ENCODE results near the gene RAB11FIP5.
"Not testable (repeated sequence)": the region's sequence is repeated elsewhere in the genome, so short reads cannot be mapped to it uniquely, and the experiment has no call there.

Gene RAB11FIP5

GRCh38 chr2:73106791-73107190 lies 6.0 kb downstream of the RAB11FIP5 start:
- no peaks in the 10 kb centered on the region for H3K36me3 ChIP-seq (ENCODE audit: control insufficient read depth, insufficient read depth, low read length)
- no peaks in the 10 kb centered on the region for H3K9me3 ChIP-seq (ENCODE audit: control insufficient read depth, insufficient read depth, low read length)
- peaks cover 4% of the 10 kb centered on the region for H3K27me3 ChIP-seq (ENCODE audit: control insufficient read depth, insufficient read depth, low read length)
- no peak overlapping the region for H3K9ac ChIP-seq (ENCODE audit: low read depth, low read length)
- H3K4me1 ChIP-seq (ENCODE audit: control insufficient read depth, insufficient read depth, low read length), result peaks cover 11% of the 10 kb centered on the region
- H3K4me3 ChIP-seq (ENCODE audit: low read depth, low read length), result no peak overlapping the region

- H3K27me3 ChIP-seq (ENCODE audit: control insufficient read depth, insufficient read depth, low read length), result no peaks in the 10 kb centered on the region
- H3K9ac ChIP-seq (ENCODE audit: low read depth, low read length), result no peak overlapping the region
- no peaks in the 10 kb centered on the region for H3K9me3 ChIP-seq (ENCODE audit: control insufficient read depth, insufficient read depth, low read length)
- no peak overlapping the region for H3K4me3 ChIP-seq (ENCODE audit: low read depth, low read length)
- peaks cover 4% of the 10 kb centered on the region for H3K4me1 ChIP-seq (ENCODE audit: control insufficient read depth, insufficient read depth, low read length)
- no peaks in the 10 kb centered on the region for H3K36me3 ChIP-seq (ENCODE audit: control insufficient read depth, insufficient read depth, low read length)
Observed at GRCh38 chr2:73105511-73105971, 7.2 kb downstream of the RAB11FIP5 start.

GRCh38 chr2:73104933-73105332 lies 7.8 kb downstream of the RAB11FIP5 start:
- Histone ChIP-seq H3K4me1 (ENCODE audit: control insufficient read depth, insufficient read depth, low read length) (peaks cover 4% of the 10 kb centered on the region), H3K4me3 (ENCODE audit: low read depth, low read length) (no peak overlapping the region), H3K9me3 (ENCODE audit: control insufficient read depth, insufficient read depth, low read length) (no peaks in the 10 kb centered on the region), H3K27me3 (ENCODE audit: control insufficient read depth, insufficient read depth, low read length) (no peaks in the 10 kb centered on the region), H3K9ac (ENCODE audit: low read depth, low read length) (no peak overlapping the region), H3K36me3 (ENCODE audit: control insufficient read depth, insufficient read depth, low read length) (no peaks in the 10 kb centered on the region)

- Histone ChIP-seq H3K9me3 (ENCODE audit: control insufficient read depth, insufficient read depth, low read length) (no peaks in the 10 kb centered on the region), H3K4me1 (ENCODE audit: control insufficient read depth, insufficient read depth, low read length) (peaks cover 4% of the 10 kb centered on the region), H3K9ac (ENCODE audit: low read depth, low read length) (peak overlapping the region; percentile 12), H3K4me3 (ENCODE audit: low read depth, low read length) (no peak overlapping the region), H3K36me3 (ENCODE audit: control insufficient read depth, insufficient read depth, low read length) (no peaks in the 10 kb centered on the region), H3K27me3 (ENCODE audit: control insufficient read depth, insufficient read depth, low read length) (no peaks in the 10 kb centered on the region)
Observed at GRCh38 chr2:73103018-73103542, 9.7 kb downstream of the RAB11FIP5 start.

GRCh38 chr2:73101626-73102256 lies 11.0 kb downstream of the RAB11FIP5 start:
- Histone ChIP-seq H3K9ac (ENCODE audit: low read depth, low read length) (no peak overlapping the region), H3K9me3 (ENCODE audit: control insufficient read depth, insufficient read depth, low read length) (no peaks in the 10 kb centered on the region), H3K36me3 (ENCODE audit: control insufficient read depth, insufficient read depth, low read length) (no peaks in the 10 kb centered on the region), H3K27me3 (ENCODE audit: control insufficient read depth, insufficient read depth, low read length) (no peaks in the 10 kb centered on the region), H3K4me1 (ENCODE audit: control insufficient read depth, insufficient read depth, low read length) (peaks cover 4% of the 10 kb centered on the region), H3K4me3 (ENCODE audit: low read depth, low read length) (no peak overlapping the region)

- no peak overlapping the region for H3K4me3 ChIP-seq (ENCODE audit: low read depth, low read length)
- H3K9me3 ChIP-seq (ENCODE audit: control insufficient read depth, insufficient read depth, low read length), result no peaks in the 10 kb centered on the region
- H3K9ac ChIP-seq (ENCODE audit: low read depth, low read length), result no peak overlapping the region
Observed at GRCh38 chr2:73100956-73101355, 11.8 kb downstream of the RAB11FIP5 start.

GRCh38 chr2:73099486-73099885 lies 13.3 kb downstream of the RAB11FIP5 start:
- no peak overlapping the region for H3K9ac ChIP-seq (ENCODE audit: low read depth, low read length)
- no peaks in the 10 kb centered on the region for H3K27me3 ChIP-seq (ENCODE audit: control insufficient read depth, insufficient read depth, low read length)
- H3K4me1 ChIP-seq (ENCODE audit: control insufficient read depth, insufficient read depth, low read length), result peaks cover 4% of the 10 kb centered on the region
- no peaks in the 10 kb centered on the region for H3K9me3 ChIP-seq (ENCODE audit: control insufficient read depth, insufficient read depth, low read length)
- H3K36me3 ChIP-seq (ENCODE audit: control insufficient read depth, insufficient read depth, low read length), result no peaks in the 10 kb centered on the region
- H3K4me3 ChIP-seq (ENCODE audit: low read depth, low read length), result no peak overlapping the region

More at GRCh38 chr2:73100956-73101355, 11.8 kb downstream of the RAB11FIP5 start:
- no peaks in the 10 kb centered on the region for H3K36me3 ChIP-seq (ENCODE audit: control insufficient read depth, insufficient read depth, low read length)
- peaks cover 4% of the 10 kb centered on the region for H3K4me1 ChIP-seq (ENCODE audit: control insufficient read depth, insufficient read depth, low read length)
- H3K27me3 ChIP-seq (ENCODE audit: control insufficient read depth, insufficient read depth, low read length), result no peaks in the 10 kb centered on the region

- Histone ChIP-seq H3K9ac (ENCODE audit: low read depth, low read length) (no peak overlapping the region), H3K4me1 (ENCODE audit: control insufficient read depth, insufficient read depth, low read length) (no peaks in the 10 kb centered on the region), H3K27me3 (ENCODE audit: control insufficient read depth, insufficient read depth, low read length) (no peaks in the 10 kb centered on the region)
Observed at GRCh38 chr2:73095910-73096309, 16.8 kb downstream of the RAB11FIP5 start.

GRCh38 chr2:73093601-73094218 lies 19.0 kb downstream of the RAB11FIP5 start:
- H3K4me1 ChIP-seq (ENCODE audit: control insufficient read depth, insufficient read depth, low read length), result not testable (repeated sequence)

More at GRCh38 chr2:73095910-73096309, 16.8 kb downstream of the RAB11FIP5 start:
- H3K36me3 ChIP-seq (ENCODE audit: control insufficient read depth, insufficient read depth, low read length), result no peaks in the 10 kb centered on the region
- no peaks in the 10 kb centered on the region for H3K9me3 ChIP-seq (ENCODE audit: control insufficient read depth, insufficient read depth, low read length)
- H3K4me3 ChIP-seq (ENCODE audit: low read depth, low read length), result no peak overlapping the region

GRCh38 chr2:73092146-73092783 lies 20.5 kb downstream of the RAB11FIP5 start:
- no peak overlapping the region for H3K4me3 ChIP-seq (ENCODE audit: low read depth, low read length)
- no peak overlapping the region for H3K9ac ChIP-seq (ENCODE audit: low read depth, low read length)
- H3K4me1 ChIP-seq (ENCODE audit: control insufficient read depth, insufficient read depth, low read length), result no peaks in the 10 kb centered on the region

More at GRCh38 chr2:73093601-73094218, 19.0 kb downstream of the RAB11FIP5 start:
- not testable (repeated sequence) for H3K36me3 ChIP-seq (ENCODE audit: control insufficient read depth, insufficient read depth, low read length); H3K27me3 ChIP-seq (ENCODE audit: control insufficient read depth, insufficient read depth, low read length); H3K4me3 ChIP-seq (ENCODE audit: low read depth, low read length); H3K9ac ChIP-seq (ENCODE audit: low read depth, low read length); H3K9me3 ChIP-seq (ENCODE audit: control insufficient read depth, insufficient read depth, low read length)

GRCh38 chr2:73091696-73092095 lies 21.1 kb downstream of the RAB11FIP5 start:
- H3K4me1 ChIP-seq (ENCODE audit: control insufficient read depth, insufficient read depth, low read length), result no peaks in the 10 kb centered on the region
- H3K9ac ChIP-seq (ENCODE audit: low read depth, low read length), result no peak overlapping the region
- H3K4me3 ChIP-seq (ENCODE audit: low read depth, low read length), result no peak overlapping the region
- no peaks in the 10 kb centered on the region for H3K27me3 ChIP-seq (ENCODE audit: control insufficient read depth, insufficient read depth, low read length)
- peaks cover 6% of the 10 kb centered on the region for H3K36me3 ChIP-seq (ENCODE audit: control insufficient read depth, insufficient read depth, low read length)
- H3K9me3 ChIP-seq (ENCODE audit: control insufficient read depth, insufficient read depth, low read length), result no peaks in the 10 kb centered on the region

More at GRCh38 chr2:73092146-73092783, 20.5 kb downstream of the RAB11FIP5 start:
- Histone ChIP-seq H3K27me3 (ENCODE audit: control insufficient read depth, insufficient read depth, low read length) (no peaks in the 10 kb centered on the region), H3K9me3 (ENCODE audit: control insufficient read depth, insufficient read depth, low read length) (no peaks in the 10 kb centered on the region), H3K36me3 (ENCODE audit: control insufficient read depth, insufficient read depth, low read length) (peaks cover 6% of the 10 kb centered on the region)
